Renal cortex interstitium (tissue), 11 donors: Measurements from ENCODE around the gene MCF2L. TPM values are rescaled to one million over a fixed set of nuclear protein-coding genes. Genes with fewer than 3 reads are reported as not detected.
A peak's percentile ranks its signal among the peaks of the same experiment; 100 is the strongest.

Experiments used
- DNase-seq, 11 donors: peaks; one replicate each; pipeline ENCODE4 v3.0.0-alpha.2; 2013; ENCODE audit warnings: low read depth in 9 of 11, low spot score in 4 of 11; ENCODE audit errors: extremely low read depth in 1 of 11
- polyA plus RNA-seq, 3 donors: library from polyadenylated mRNA; unstranded; fragments of 120-200 nt; gene quantifications; one replicate each; pipeline ENCODE4 v1.2.1, GENCODE V29; 2013; ENCODE audit not compliant: insufficient read length in 3 of 3

MCF2L gene
- polyA plus RNA-seq, 3 donors, result 29.5 to 46.9 (median 34.9) TPM

- DNase-seq, result no peak
These were observed 153.0 kb downstream of the MCF2L start for GRCh38 chr13:113121928-113122471.

DNA sequence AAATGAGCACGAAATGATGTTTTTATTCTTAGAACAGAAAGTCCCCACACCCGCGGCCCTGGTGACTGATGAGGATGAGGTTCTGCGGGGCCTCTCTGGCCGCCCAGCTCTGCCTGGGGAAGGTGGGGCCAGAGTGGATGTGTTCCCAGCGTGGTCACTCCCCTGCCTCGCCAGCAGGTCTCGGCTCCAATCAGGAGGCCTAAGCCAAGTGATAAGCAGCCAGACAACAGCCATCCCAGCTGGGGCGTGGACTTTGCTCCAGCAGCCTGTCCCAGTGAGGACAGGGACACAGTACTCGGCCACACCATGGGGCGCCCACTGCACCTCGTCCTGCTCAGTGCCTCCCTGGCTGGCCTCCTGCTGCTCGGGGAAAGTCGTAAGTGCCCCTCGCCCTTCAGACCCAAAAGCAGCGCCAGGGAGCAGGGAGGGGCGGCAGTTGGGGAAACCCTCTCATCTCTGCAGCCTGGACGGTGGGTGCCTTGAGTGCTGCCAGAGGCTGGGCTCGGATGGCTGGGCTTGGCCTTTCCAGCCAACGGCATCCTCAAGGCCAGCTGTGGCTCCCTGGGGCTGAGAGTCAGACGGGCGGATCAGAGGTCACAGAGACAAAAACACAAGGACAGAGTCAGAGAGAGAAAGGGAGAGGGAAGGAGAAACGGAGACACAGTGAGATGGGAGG lies 153.7 kb downstream of the MCF2L start, which contains the start of gene F10:
Gene F10, plus strand, starts transcription at position 250 of the 676 bp plus-strand sequence. Its CDS starts 57 bp downstream, at position 307.
- DNase-seq, result peak in 3 of 11 donors; percentile 42 to 58 (median 51)

DNA sequence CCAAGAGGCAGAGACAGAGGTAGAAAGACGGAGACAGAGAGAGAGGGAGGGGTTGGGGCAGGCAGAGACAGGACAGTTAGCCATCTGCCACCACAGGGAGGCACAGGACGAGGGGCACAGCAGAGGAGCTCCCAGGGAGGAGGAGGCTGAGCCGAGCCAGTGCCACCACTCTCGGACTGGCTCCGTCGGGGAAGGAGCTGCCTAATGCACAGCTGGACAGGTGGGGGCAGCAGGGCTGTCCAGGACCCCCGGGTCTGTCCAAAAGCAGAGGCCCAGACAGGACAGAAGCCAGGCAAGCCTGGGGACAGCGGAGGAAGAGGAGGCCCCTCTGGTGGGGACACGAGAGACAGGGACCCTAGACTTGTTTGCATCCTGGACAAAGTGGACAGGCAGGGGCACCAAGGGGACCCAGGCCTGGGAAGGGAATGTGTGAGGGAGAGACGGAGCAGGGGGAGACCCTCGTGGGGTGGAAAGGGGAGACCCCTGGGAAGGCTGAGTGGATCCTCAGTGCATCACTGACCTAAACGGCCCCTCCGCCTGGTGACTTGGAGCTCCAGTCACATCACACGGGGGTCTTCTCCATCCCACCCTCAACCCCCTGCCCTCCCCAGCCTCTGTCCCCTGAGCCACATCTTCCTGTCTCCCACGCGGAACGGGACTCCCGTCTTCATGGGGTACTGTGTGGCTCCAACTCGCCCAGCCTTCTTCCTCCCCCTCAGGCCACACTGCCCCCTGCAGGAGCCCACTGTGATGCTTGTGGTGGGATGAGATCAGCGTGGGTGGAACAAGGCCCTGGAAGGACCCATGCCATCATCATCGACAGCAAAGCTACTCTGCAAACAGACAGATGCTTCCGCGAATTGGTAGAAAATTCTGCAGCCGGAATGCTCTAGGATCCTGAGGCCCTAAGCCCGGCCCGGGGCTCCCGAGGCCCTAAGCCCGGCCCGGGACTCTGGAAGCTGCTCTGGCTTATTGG lies 154.5 kb downstream of the MCF2L start:
- no peak for DNase-seq

GRCh38 chr13:113124211-113124970 lies 155.4 kb downstream of the MCF2L start:
- DNase-seq, result no peak

- DNase-seq, result no peak
These were observed 156.7 kb downstream of the MCF2L start for GRCh38 chr13:113125506-113126264.

DNA sequence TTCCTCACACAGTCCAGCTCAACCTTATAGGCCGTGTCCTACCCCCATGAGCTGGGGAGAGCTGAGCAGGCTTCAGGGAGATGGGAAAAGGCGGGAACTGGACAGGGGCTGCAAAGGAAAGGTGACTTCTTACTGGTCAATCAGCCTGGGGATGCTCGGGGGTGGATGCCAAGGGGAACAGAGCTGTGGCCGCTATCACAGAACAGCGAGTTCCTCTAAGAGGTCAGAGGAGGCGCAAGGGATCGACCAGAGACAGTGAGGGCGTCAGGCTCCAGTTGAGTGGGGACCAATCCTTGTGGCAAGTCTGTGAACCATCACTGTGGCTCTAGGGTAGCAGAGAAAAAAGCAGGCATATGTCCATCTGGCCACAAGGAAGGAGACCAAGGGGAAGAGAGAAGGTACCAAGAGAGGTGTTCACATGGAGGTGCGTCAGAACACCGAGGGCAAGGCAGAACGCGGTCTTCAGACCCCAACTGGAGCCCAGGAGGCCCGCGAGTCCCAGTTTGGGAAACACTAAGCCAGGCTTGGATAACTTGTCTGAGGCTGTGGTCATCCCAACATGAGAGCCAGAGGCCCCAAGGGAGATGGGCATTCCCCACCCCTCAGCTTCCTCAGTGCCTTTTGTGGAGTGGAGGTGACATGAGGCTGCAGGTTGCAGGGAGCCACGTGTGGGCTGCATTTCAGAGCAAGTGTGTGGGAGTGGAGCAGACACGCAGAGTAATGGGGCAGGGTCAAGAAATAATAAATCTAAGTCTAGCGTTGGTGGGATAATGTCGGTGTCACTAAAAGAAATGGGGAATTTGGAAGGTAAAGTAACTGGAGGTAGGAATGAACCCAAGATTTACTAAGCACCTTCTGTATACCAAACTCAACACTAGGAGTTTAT lies 157.5 kb downstream of the MCF2L start:
- DNase-seq, result no peak

DNA sequence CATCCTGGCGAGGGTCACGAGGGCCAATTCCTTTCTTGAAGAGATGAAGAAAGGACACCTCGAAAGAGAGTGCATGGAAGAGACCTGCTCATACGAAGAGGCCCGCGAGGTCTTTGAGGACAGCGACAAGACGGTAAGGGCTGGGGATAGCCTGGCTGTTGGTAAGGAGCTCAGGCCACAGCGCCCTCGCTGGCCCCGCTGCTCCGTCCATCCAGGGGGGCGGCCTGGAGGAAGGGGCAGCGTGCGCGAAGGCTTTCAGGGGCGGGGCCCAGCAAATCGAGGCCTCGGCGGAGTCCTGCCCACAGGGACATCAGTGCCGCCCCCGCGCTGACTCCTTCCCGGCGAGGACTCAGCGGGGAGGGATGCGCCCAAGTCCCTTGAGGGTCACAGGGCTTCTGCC lies 160.5 kb downstream of the MCF2L start:
- DNase-seq, result no peak

DNA sequence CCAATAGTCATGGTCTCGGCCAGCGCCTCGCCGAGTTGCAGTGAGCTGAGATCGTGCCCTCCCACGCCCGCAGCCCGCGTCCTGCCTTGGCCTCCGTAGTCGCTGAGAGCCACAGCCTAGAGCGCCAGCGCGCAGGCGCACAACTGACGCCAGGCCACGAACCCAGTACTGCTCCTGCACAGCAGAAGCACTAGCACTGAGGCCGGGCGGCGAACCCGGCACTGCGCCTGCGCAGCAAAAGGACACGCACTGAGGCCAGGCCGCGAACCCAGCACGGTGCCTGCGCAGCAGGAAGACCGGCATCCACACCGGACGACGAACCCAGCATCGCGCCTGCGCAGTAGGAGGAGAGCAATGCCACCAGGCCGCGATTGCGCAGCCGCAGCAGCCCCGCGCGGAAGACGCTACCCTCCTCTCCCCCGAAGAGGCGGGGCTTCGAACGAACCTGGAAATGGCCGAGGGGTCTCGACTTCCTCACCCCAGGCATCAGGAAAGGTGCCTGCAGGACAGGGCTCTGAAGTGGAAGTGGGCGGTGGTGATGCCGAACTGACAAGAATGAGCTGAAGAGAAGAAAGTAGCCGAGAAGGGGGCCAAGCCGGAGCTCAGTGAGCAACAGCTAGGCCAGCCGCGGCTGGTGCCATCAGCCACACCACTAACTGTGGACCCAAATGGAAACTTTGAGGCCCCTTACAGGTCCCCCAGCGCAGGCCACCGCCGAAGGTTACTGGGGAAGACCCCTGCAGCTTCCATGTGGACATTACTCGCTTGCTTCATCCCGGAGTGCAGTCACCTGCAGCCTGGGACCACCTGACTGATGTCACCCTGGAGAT lies 161.1 kb downstream of the MCF2L start:
- no peak for DNase-seq

DNA sequence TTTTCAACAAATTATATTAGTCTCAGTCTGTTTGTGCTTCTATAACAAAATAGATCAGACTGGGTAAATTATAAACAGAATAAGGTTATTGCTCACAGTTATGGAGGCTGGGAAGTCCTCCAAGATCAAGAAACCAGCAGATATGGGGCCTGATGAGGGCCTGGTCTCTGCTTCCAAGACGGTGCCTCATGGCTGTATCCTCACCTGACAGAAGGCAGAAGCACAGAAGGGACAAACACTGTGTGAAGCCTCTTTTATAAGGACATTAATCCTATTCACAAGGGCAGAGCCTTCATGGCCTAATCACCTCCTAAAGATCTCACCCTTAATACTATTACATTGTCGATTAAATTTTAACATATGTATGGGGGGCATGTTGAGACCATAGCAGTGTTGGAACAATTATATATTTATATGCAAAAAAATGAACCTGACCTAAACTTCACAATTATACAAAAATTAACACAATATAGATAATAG lies 166.3 kb downstream of the MCF2L start:
- no peak for DNase-seq

- no peak for DNase-seq
These were observed 168.8 kb downstream of the MCF2L start for GRCh38 chr13:113137691-113138298.

GRCh38 chr13:113138792-113139551 lies 170.0 kb downstream of the MCF2L start:
- no peak for DNase-seq

- no peak for DNase-seq
These were observed 170.6 kb downstream of the MCF2L start for GRCh38 chr13:113139577-113139976.

- DNase-seq, result no peak
These were observed 171.9 kb downstream of the MCF2L start for GRCh38 chr13:113140677-113141600.

GRCh38 chr13:113141601-113141970 lies 172.6 kb downstream of the MCF2L start:
- no peak for DNase-seq
